Upper lobe of left lung (tissue), 4 donors: ENCODE measurements around the gene RFX7.

Source experiments
- CTCF ChIP-seq, 6 experiments: fragments of 450-650 bp in 4 of 6; fragments of 200-600 bp in 2 of 6; sonication (generic) in 2 of 6; IDR thresholded peaks; one replicate each; pipeline ENCODE4 v1.5.1; 2016 to 2019; ENCODE audit warnings: antibody characterized with exemption in 6 of 6
- EP300 ChIP-seq, 4 donors: sonication (generic); formaldehyde crosslinking; IDR thresholded peaks; one replicate each; pipeline ENCODE4 v1.5.1; 2017; ENCODE audit warnings: antibody characterized with exemption in 4 of 4, control low read depth in 2 of 4
- POLR2A ChIP-seq, 4 donors: fragments of 450-650 bp; IDR thresholded peaks; one replicate each; pipeline ENCODE4 v1.5.1; 2016 to 2017; ENCODE audit warnings: antibody characterized with exemption in 4 of 4, mild to moderate bottlenecking in 2 of 4

- TF ChIP-seq POLR2A (IDR thresholded peaks at IDR 0.05) (no peak), CTCF (IDR thresholded peaks at IDR 0.05) (no peak), EP300 (IDR thresholded peaks at IDR 0.05) (no peak)
These were observed 36.6 kb downstream of the RFX7 start for GRCh38 chr15:56207092-56207491.
